ENCODE results near the gene EFHC1. TPM values are rescaled to one million over a fixed set of nuclear protein-coding genes. Genes with fewer than 3 reads are reported as not detected.

Gene EFHC1
- total RNA-seq, 1 experiment from 2014 or later, result 13.2 TPM

GRCh38 chr6:52519618-52520017 is 99.5 kb downstream of the EFHC1 start:
- Histone ChIP-seq H2BK120ac (ENCODE audit: low read depth, low read length, poor library complexity, severe bottlenecking) (no peak overlapping the region), H3K9ac (ENCODE audit: extremely low read depth, insufficient read length, low read length) (no peak overlapping the region), H3K27me3 (ENCODE audit: insufficient read depth, low read length) (no peaks in the 10 kb centered on the region), H3K56ac (ENCODE audit: insufficient read length, low read depth, low read length) (no peak overlapping the region), H3K23ac (ENCODE audit: insufficient read length, low read depth, low read length) (no peak overlapping the region), H2BK20ac (ENCODE audit: low read depth, low read length, poor library complexity, severe bottlenecking) (no peak overlapping the region), H4K5ac (ENCODE audit: insufficient read length, low read depth, low read length) (no peak overlapping the region), H2BK5ac (ENCODE audit: insufficient read length, low read length) (no peak overlapping the region), H3K27ac (ENCODE audit: insufficient read length, low read depth, low read length) (no peak overlapping the region), H2AK5ac (ENCODE audit: insufficient read length, low read length) (no peak overlapping the region), H4K91ac (ENCODE audit: insufficient read length, low read depth, low read length) (no peak overlapping the region), H3K79me2 (ENCODE audit: insufficient read depth, low read length) (peaks cover 2% of the 10 kb centered on the region; the same call in 1 of the 2 replicates), H3K9me3 (ENCODE audit: control insufficient read depth, low read depth, low read length) (no peaks in the 10 kb centered on the region), H3K4me1 (ENCODE audit: insufficient read depth, low read length) (no peaks in the 10 kb centered on the region; the same call in 1 of the 2 replicates), H2BK12ac (ENCODE audit: insufficient read length, low read depth, low read length) (no peak overlapping the region), H3T11ph (ENCODE audit: low read length) (no peak overlapping the region), H4K8ac (replicated peaks; ENCODE audit: insufficient read length, low read depth, low read length) (no peak overlapping the region), H2AFZ (ENCODE audit: low read length) (no peak overlapping the region), H3K4me2 (ENCODE audit: insufficient read depth, insufficient read length, low read length) (no peak overlapping the region), H3K23me2 (ENCODE audit: insufficient read length, low read depth, low read length, poor library complexity, severe bottlenecking) (no peaks in the 10 kb centered on the region), H3K4ac (ENCODE audit: low read depth, low read length) (no peak overlapping the region), H2BK15ac (ENCODE audit: low read depth, low read length) (no peak overlapping the region), H3K18ac (ENCODE audit: insufficient read length, low read depth, low read length) (no peak overlapping the region), H3K79me1 (ENCODE audit: insufficient read depth, low read depth, low read length, poor library complexity, severe bottlenecking) (no peaks in the 10 kb centered on the region), H3K14ac (ENCODE audit: insufficient read depth, low read length) (no peak overlapping the region), H4K20me1 (ENCODE audit: control insufficient read depth, insufficient read depth, insufficient read length) (no peaks in the 10 kb centered on the region)
- no peak for DNase-seq
- no peak for TF ChIP-seq CTCF (conservative IDR thresholded peaks at IDR 0.05)
- no CpG with 5 or more reads among the region's 4 CpGs for WGBS (ENCODE audit: extremely low coverage, insufficient read length, low lambda C conversion rate)
- Mint-ChIP-seq H3K27me3 (ENCODE audit: low read depth) (no peaks in the 10 kb centered on the region), H3K4me3 (no peak overlapping the region), H3K27ac (no peak overlapping the region), H3K36me3 (ENCODE audit: insufficient read depth in 1 of 3, low read depth in 3 of 3) (peaks cover 0 to 17% (median 4%) of the 10 kb centered on the region in 3 experiments; a peak in 3 of 7 replicates), H3K4me1 (peaks cover 33 to 41% of the 10 kb centered on the region in 2 experiments), H3K9me3 (no peaks in the 10 kb centered on the region)

Measured in H9 (cell line).